HEK293 (cell line): ENCODE data around the gene WDFY2.
A peak's percentile ranks its signal among the peaks of the same experiment; 100 is the strongest.

Experiments used
- CTCF ChIA-PET: fragments of 350-600 bp; formaldehyde crosslinking; extraction: SDS; loops from one replicate; lab custom pipeline; 2021; ENCODE audit warnings: antibody characterized with exemption; lab: Yijun Ruan, JAX
- POLR2A ChIA-PET: fragments of 300-600 bp; formaldehyde crosslinking; extraction: SDS; loops from one replicate; lab custom pipeline; 2020; ENCODE audit warnings: antibody characterized with exemption, inconsistent platforms; lab: Yijun Ruan, JAX
- H3K27ac ChIP-seq: fragments of 200-500 bp; sonication (Bioruptor generic); 2 replicates; pipeline ENCODE4 v1.5.1; 2014; ENCODE audit warnings: low read depth, low read length, control low read depth, inconsistent platforms; ENCODE audit errors: extremely low read depth
- H3K36me3 ChIP-seq, 2 experiments: fragments of 200-500 bp in 1 of 2; sonication (Bioruptor generic) in 1 of 2; 1 replicate in 1 of 2; 2 replicates in 1 of 2; pipeline ENCODE4 v1.5.1; 2014 to 2017; ENCODE audit warnings: inconsistent platforms in 2 of 2, low read length in 2 of 2; ENCODE audit not compliant: control insufficient read depth in 2 of 2, insufficient read depth in 1 of 2
- H3K4me1 ChIP-seq: fragments of 200-500 bp; sonication (Bioruptor generic); 2 replicates; pipeline ENCODE4 v1.5.1; 2014; ENCODE audit warnings: mild to moderate bottlenecking, low read length, inconsistent platforms; ENCODE audit not compliant: control insufficient read depth, insufficient read depth
- H3K4me3 ChIP-seq: 2 replicates; pipeline ENCODE4 v1.5.1; 2011; ENCODE audit warnings: low read depth, mild to moderate bottlenecking, control low read depth, low read length, moderate library complexity
- H3K9me3 ChIP-seq: fragments of 200-500 bp; sonication (Bioruptor generic); 2 replicates; pipeline ENCODE4 v1.5.1; 2014; ENCODE audit warnings: low read depth, low read length, inconsistent platforms; ENCODE audit not compliant: control insufficient read depth, insufficient read depth
- FEZF1 ChIP-seq: fragments of 450-650 bp; formaldehyde crosslinking; IDR thresholded peaks from 2 replicates; pipeline ENCODE4 v1.5.1; 2016; ENCODE audit warnings: missing biosample characterization, missing genetic modification characterization
- IKZF3 ChIP-seq: fragments of 450-650 bp; IDR thresholded peaks from 2 replicates; pipeline ENCODE4 v1.5.0; 2018; ENCODE audit warnings: missing biosample characterization, mild to moderate bottlenecking, missing genetic modification characterization, moderate library complexity
- OSR2 ChIP-seq: fragments of 450-650 bp; formaldehyde crosslinking; IDR thresholded peaks from 2 replicates; pipeline ENCODE4 v1.5.1; 2016; ENCODE audit warnings: missing biosample characterization, missing genetic modification characterization
- REST ChIP-seq: fragments of 450-650 bp; formaldehyde crosslinking; IDR thresholded peaks from 2 replicates; pipeline ENCODE4 v1.5.1; 2016; ENCODE audit warnings: missing biosample characterization, missing genetic modification characterization
- WT1 ChIP-seq: fragments of 450-650 bp; formaldehyde crosslinking; IDR thresholded peaks from 2 replicates; pipeline ENCODE4 v1.5.1; 2016; ENCODE audit warnings: missing biosample characterization, missing genetic modification characterization
- ZBTB1 ChIP-seq: fragments of 450-650 bp; formaldehyde crosslinking; IDR thresholded peaks from 2 replicates; pipeline ENCODE4 v1.5.1; 2016; ENCODE audit warnings: missing biosample characterization, missing genetic modification characterization
- ZBTB17 ChIP-seq: fragments of 450-650 bp; formaldehyde crosslinking; IDR thresholded peaks from 2 replicates; pipeline ENCODE4 v1.5.1; 2016; ENCODE audit warnings: missing biosample characterization, missing genetic modification characterization
- ZBTB7A ChIP-seq: fragments of 450-650 bp; formaldehyde crosslinking; IDR thresholded peaks from 2 replicates; pipeline ENCODE4 v1.5.1; 2016; ENCODE audit warnings: low read depth, missing biosample characterization, missing genetic modification characterization
- ZFP41 ChIP-seq: fragments of 450-650 bp; formaldehyde crosslinking; IDR thresholded peaks from 2 replicates; pipeline ENCODE4 v1.5.1; 2016; ENCODE audit warnings: missing biosample characterization, missing genetic modification characterization, borderline replicate concordance
- ZNF121 ChIP-seq: fragments of 450-650 bp; formaldehyde crosslinking; IDR thresholded peaks from 2 replicates; pipeline ENCODE4 v1.5.1; 2016; ENCODE audit warnings: missing biosample characterization, missing genetic modification characterization
- ZNF175 ChIP-seq: fragments of 450-650 bp; formaldehyde crosslinking; IDR thresholded peaks from 2 replicates; pipeline ENCODE4 v1.5.1; 2016; ENCODE audit warnings: missing biosample characterization, missing genetic modification characterization
- ZNF223 ChIP-seq: fragments of 450-650 bp; formaldehyde crosslinking; IDR thresholded peaks from 2 replicates; pipeline ENCODE4 v1.5.1; 2016; ENCODE audit warnings: missing biosample characterization, missing genetic modification characterization
- ZNF362 ChIP-seq: fragments of 450-650 bp; formaldehyde crosslinking; IDR thresholded peaks from 2 replicates; pipeline ENCODE4 v1.5.1; 2016; ENCODE audit warnings: missing biosample characterization, missing genetic modification characterization
- ZNF473 ChIP-seq: fragments of 450-650 bp; formaldehyde crosslinking; IDR thresholded peaks from 2 replicates; pipeline ENCODE4 v1.5.1; 2017; ENCODE audit warnings: missing biosample characterization, missing genetic modification characterization
- ZNF561 ChIP-seq: fragments of 450-650 bp; IDR thresholded peaks from 2 replicates; pipeline ENCODE4 v1.5.1; 2018; ENCODE audit warnings: missing biosample characterization, missing genetic modification characterization, borderline replicate concordance
- ZNF624 ChIP-seq: fragments of 450-650 bp; formaldehyde crosslinking; IDR thresholded peaks from 2 replicates; pipeline ENCODE4 v1.5.1; 2017; ENCODE audit warnings: missing biosample characterization, missing genetic modification characterization
- ZNF629 ChIP-seq: fragments of 450-650 bp; formaldehyde crosslinking; IDR thresholded peaks from 2 replicates; pipeline ENCODE4 v1.5.1; 2017; ENCODE audit warnings: missing biosample characterization, missing genetic modification characterization
- ZNF660 ChIP-seq: fragments of 450-650 bp; IDR thresholded peaks from 2 replicates; pipeline ENCODE4 v1.5.1; 2018; ENCODE audit warnings: missing biosample characterization, mild to moderate bottlenecking, missing genetic modification characterization
- ZNF707 ChIP-seq: fragments of 450-650 bp; formaldehyde crosslinking; IDR thresholded peaks from 2 replicates; pipeline ENCODE4 v1.5.1; 2016; ENCODE audit warnings: missing biosample characterization, missing genetic modification characterization
- ZNF837 ChIP-seq: fragments of 450-650 bp; formaldehyde crosslinking; IDR thresholded peaks from 2 replicates; pipeline ENCODE4 v1.5.1; 2016; ENCODE audit warnings: missing biosample characterization, missing genetic modification characterization
- ZSCAN16 ChIP-seq: fragments of 450-650 bp; formaldehyde crosslinking; IDR thresholded peaks from 2 replicates; pipeline ENCODE4 v1.5.1; 2016; ENCODE audit warnings: missing biosample characterization, missing genetic modification characterization
- TF ChIP-seq, protein P1 (sequence below): fragments of 450-650 bp; formaldehyde crosslinking; IDR thresholded peaks from 2 replicates; pipeline ENCODE4 v1.5.1; 2016; ENCODE audit warnings: missing biosample characterization, missing genetic modification characterization
- TF ChIP-seq, protein P2 (sequence below): fragments of 450-650 bp; formaldehyde crosslinking; IDR thresholded peaks from 2 replicates; pipeline ENCODE4 v1.5.1; 2017; ENCODE audit warnings: missing biosample characterization, missing genetic modification characterization
- TF ChIP-seq, protein P3 (sequence below): fragments of 450-650 bp; formaldehyde crosslinking; optimal IDR thresholded peaks from 2 replicates; pipeline ENCODE3; 2016; ENCODE audit warnings: missing biosample characterization, mild to moderate bottlenecking, missing genetic modification characterization

Gene WDFY2

DNA sequence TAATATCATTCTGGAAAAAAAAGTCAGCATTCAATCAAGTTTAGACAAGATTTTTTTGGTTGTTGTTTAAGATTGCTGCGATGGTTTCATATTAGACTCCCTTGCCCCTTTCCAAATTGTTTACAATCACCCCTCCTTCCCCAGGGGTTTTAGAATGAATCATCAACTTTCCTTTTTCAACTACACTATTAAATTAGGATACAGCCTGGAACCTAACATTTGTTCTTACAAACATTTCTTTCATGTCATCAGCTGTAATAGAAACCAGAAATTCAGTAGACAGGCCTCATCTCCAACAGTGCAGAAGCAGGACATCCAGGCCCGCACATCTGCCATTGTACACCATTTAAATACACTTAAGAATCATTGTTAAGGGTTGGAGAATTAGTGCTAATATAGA, 44.4 kb upstream of the WDFY2 start (continued):
- TF ChIP-seq ZNF473 (tag by site-specific recombination) (no peak), ZNF707 (tag by site-specific recombination) (no peak), ZNF223 (tag by site-specific recombination) (no peak), ZNF175 (tag by site-specific recombination) (no peak)
- TF ChIP-seq, all 188 proteins: peak for 0

GRCh38 chr13:51541037-51541436, 43.2 kb upstream of the WDFY2 start:
- TF ChIP-seq REST (tag by site-specific recombination), result no peak
- H3K36me3 ChIP-seq, result no peaks in the 10 kb centered on the region
- CTCF ChIA-PET, result no interaction called here
- H3K4me1 ChIP-seq, result peaks cover 3% of the 10 kb centered on the region; the same call in 1 of the 2 replicates
- no peak overlapping the region for H3K4me3 ChIP-seq
- H3K9me3 ChIP-seq, result no peaks in the 10 kb centered on the region
- POLR2A ChIA-PET, result interaction anchor here (1.9 kb wide), 1 partner anchor 88 kb away, joined by 11 read pairs; the partner anchor contains the start of gene INTS6
- no peak overlapping the region for H3K27ac ChIP-seq

- CTCF ChIA-PET, result no interaction called here
- peak; percentile 45; the same call in 1 of the 2 replicates for TF ChIP-seq OSR2 (tag by site-specific recombination)
- TF ChIP-seq IKZF3, result peak; percentile 39; the same call in 1 of the 2 replicates
- no peak for TF ChIP-seq ZNF624
- TF ChIP-seq FEZF1, result no peak
- 0 out of 2 replicates have a peak, but pooled peaks have one; percentile 18 for TF ChIP-seq ZNF629 (tag by site-specific recombination)
- TF ChIP-seq, protein P1, sequence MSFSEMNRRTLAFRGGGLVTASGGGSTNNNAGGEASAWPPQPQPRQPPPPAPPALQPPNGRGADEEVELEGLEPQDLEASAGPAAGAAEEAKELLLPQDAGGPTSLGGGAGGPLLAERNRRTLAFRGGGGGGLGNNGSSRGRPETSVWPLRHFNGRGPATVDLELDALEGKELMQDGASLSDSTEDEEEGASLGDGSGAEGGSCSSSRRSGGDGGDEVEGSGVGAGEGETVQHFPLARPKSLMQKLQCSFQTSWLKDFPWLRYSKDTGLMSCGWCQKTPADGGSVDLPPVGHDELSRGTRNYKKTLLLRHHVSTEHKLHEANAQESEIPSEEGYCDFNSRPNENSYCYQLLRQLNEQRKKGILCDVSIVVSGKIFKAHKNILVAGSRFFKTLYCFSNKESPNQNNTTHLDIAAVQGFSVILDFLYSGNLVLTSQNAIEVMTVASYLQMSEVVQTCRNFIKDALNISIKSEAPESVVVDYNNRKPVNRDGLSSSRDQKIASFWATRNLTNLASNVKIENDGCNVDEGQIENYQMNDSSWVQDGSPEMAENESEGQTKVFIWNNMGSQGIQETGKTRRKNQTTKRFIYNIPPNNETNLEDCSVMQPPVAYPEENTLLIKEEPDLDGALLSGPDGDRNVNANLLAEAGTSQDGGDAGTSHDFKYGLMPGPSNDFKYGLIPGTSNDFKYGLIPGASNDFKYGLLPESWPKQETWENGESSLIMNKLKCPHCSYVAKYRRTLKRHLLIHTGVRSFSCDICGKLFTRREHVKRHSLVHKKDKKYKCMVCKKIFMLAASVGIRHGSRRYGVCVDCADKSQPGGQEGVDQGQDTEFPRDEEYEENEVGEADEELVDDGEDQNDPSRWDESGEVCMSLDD (tag by site-specific recombination), result no peak
- peak; percentile 56 for TF ChIP-seq ZBTB17 (tag by site-specific recombination)
- TF ChIP-seq ZNF837 (tag by site-specific recombination), result no peak
- TF ChIP-seq, protein P2, sequence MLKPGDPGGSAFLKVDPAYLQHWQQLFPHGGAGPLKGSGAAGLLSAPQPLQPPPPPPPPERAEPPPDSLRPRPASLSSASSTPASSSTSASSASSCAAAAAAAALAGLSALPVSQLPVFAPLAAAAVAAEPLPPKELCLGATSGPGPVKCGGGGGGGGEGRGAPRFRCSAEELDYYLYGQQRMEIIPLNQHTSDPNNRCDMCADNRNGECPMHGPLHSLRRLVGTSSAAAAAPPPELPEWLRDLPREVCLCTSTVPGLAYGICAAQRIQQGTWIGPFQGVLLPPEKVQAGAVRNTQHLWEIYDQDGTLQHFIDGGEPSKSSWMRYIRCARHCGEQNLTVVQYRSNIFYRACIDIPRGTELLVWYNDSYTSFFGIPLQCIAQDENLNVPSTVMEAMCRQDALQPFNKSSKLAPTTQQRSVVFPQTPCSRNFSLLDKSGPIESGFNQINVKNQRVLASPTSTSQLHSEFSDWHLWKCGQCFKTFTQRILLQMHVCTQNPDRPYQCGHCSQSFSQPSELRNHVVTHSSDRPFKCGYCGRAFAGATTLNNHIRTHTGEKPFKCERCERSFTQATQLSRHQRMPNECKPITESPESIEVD (tag by site-specific recombination), result peak; percentile 65
- TF ChIP-seq WT1, result no peak
- peak; percentile 97 for TF ChIP-seq ZSCAN16
- TF ChIP-seq ZNF660, result peak; percentile 90
- no peak for TF ChIP-seq ZNF362 (tag by site-specific recombination)
- 0 out of 2 replicates have a peak, but pooled peaks have one; percentile 36 for TF ChIP-seq ZNF561 (tag by site-specific recombination)
- TF ChIP-seq, protein P3, sequence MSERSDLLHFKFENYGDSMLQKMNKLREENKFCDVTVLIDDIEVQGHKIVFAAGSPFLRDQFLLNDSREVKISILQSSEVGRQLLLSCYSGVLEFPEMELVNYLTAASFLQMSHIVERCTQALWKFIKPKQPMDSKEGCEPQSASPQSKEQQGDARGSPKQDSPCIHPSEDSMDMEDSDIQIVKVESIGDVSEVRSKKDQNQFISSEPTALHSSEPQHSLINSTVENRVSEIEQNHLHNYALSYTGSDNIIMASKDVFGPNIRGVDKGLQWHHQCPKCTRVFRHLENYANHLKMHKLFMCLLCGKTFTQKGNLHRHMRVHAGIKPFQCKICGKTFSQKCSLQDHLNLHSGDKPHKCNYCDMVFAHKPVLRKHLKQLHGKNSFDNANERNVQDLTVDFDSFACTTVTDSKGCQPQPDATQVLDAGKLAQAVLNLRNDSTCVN (tag by site-specific recombination), result no peak
- no peak for TF ChIP-seq ZBTB7A (tag by site-specific recombination)
- no peak for TF ChIP-seq ZFP41 (tag by site-specific recombination)
- no peak for TF ChIP-seq ZNF121 (tag by site-specific recombination)
- no peak for TF ChIP-seq ZBTB1
Measured at GRCh38 chr13:51541809-51542258, 42.4 kb upstream of the WDFY2 start.

More at GRCh38 chr13:51541809-51542258, 42.4 kb upstream of the WDFY2 start:
- Histone ChIP-seq H3K4me1 (peaks cover 3% of the 10 kb centered on the region; the same call in 1 of the 2 replicates), H3K9me3 (no peaks in the 10 kb centered on the region), H3K4me3 (no peak overlapping the region), H3K36me3 (no peaks in the 10 kb centered on the region), H3K27ac (peak overlapping the region; percentile 34)
- POLR2A ChIA-PET, result interaction anchor here (1.9 kb wide), 1 partner anchor 89 kb away, joined by 11 read pairs; the partner anchor contains the start of gene INTS6
